T-helper 9 cell (primary cell): ENCODE measurements around the gene DROSHA.
"Not testable (repeated sequence)": the region's sequence is repeated elsewhere in the genome, so short reads cannot be mapped to it uniquely, and the experiment has no call there.

ENCODE experiments used
- DNase-seq: peaks from one replicate; pipeline ENCODE4 v3.0.0-alpha.2; 2020

DROSHA gene

GRCh38 chr5:31415009-31415923, 116.6 kb downstream of the DROSHA start:
- no peak for DNase-seq

DNA sequence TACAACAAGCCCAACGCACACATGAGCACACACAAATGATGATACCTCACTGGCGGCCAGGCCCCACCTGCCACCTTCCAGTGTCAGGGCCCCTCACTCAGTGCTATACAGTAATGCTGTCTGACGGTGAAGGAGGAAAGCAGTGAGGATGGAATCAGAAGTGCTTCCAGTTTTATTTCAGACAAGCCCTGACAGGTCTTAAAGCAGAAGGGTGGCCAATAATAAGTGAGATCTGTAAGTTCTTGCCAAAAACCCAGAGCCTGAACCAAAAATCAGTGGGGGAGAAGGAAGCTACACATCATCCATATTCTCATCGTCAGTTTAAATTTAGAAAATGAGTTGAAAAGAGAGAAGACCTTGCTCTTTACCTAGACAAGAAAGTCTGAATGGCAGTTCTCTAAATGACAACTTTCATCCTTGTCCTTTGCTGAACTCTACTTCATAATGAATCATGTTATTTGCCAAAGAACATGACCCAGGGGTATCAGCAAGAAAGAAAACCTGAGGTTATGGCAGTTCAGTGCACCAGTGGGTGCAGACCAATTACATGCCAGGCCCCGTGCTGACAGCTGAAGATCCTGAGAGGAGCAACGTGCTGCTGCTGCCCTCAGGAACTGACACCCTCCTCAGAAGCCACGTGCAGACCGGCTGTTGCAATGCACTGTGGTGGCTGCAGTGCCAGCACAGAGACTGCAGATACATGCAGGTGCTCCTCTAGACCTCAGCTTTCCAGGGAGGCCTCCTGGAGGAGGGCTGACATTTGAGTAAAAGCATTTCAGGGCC, 118.7 kb downstream of the DROSHA start:
- DNase-seq, result no peak

- DNase-seq, result no peak
Measured at GRCh38 chr5:31412324-31412723, 119.6 kb downstream of the DROSHA start.

DNA sequence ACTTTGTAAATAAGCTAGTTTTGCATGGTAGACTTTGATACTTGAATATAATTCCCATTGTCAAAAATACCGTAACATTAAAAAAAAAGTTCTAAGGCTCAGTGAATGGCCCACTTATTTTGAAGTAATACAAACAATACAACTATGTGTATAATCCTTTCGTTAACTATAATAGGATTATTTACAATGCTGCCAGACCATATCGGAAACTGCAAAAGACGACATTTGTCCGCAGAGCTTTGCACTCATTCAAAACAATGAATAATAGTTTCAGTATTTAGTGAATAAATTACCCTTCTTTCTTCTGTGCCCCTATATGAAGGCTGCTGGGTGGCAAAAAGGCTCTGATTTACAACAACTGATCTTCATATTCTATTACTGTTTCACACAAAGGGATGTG, 121.8 kb downstream of the DROSHA start:
- no peak for DNase-seq

DNA sequence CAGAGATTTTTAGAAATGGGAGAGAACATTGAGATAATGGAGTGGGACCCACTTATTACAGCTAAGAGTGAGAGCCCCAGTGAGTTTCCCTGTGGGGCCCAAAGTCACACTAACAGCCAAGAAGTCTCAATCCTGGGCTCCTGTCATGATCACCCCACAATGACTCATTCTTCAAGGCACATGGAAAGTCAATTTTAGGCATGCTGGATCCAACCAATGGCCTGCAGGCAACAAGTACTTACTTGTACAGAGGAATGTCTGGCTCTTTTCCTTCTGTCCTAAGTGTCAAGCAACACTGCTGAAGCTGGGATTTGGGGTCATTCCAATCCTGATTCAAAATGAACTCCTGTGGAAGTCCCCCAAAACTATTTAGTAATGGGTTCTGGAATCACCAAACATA, 123.1 kb downstream of the DROSHA start:
- no peak for DNase-seq

DNA sequence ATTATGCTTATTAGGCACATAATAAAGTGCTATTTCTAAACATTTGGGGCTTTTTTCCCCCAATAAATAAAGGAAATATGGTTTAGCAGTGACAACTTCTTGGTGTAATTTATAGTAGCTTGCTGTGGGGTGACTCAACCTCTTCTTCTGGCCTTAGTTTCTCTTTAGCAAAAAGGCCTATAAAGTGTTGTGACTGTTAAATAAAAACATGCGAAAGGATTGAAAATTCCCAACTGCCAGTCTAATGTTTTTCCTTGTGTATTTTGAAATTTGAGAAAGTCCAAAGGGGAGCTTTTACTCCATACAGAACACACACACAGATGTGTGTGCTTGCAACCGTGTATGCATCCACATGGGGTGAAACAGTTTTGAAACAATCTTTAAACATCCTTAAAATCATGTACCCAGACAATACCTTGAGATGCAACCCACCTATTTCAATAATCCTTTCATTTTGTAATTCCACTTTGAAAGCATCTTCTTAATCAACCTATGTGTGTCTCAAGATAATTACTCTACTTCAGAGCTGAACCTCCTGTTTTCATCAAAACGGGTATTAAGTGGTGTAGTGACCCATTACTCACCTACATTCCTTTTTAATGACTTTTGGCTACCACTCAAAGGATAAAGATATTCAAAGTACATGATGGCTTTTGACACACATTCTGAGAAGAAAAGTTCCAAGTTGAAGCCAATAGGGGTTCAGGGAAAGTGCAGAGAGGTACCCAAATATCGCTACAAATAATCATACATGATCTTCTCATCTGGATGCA, 123.8 kb downstream of the DROSHA start:
- DNase-seq, result no peak

- no peak for DNase-seq
Measured at GRCh38 chr5:31404325-31404724, 127.6 kb downstream of the DROSHA start.

- no peak for DNase-seq
Measured at GRCh38 chr5:31401691-31402090, 130.2 kb downstream of the DROSHA start.

- no peak for DNase-seq
Measured at GRCh38 chr5:31397926-31398557, 133.9 kb downstream of the DROSHA start.

DNA sequence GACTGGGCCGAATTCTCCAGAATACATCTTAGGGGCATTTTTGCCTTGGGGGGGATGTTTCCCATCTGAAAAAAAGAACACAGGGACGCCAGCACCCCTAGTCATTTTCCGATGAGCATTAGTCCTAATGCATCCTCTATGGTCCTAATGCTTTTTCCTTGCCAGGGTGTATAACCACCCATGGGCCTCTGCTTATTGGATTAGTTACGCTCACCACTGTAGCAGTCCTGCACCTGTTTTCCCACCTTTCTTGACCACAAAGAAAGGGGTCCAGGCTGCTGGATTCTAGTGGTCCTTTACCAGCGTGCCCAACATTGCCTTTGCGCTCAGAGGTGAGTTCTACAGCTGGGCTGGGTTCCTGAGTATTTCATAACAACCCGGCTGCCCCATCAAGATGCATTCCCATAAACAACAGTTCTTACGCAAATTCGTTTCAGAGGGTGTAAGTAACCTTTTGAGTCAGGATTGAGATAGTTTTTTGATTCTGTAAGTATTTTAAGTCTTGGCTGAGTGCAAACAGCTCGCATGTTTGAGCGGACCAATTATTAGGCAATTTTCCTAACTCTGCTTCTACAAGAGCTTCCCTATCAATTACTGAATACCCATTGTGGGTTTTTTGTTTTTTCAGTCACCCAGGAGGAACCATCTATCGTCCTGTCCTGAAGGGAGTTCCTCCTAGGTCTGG, 135.1 kb downstream of the DROSHA start:
- DNase-seq, result no peak

GRCh38 chr5:31395450-31396045, 136.3 kb downstream of the DROSHA start:
- DNase-seq, result not testable (repeated sequence)

- no peak for DNase-seq
Measured at GRCh38 chr5:31393126-31393525, 138.8 kb downstream of the DROSHA start.

- DNase-seq, result no peak
Measured at GRCh38 chr5:31392061-31392460, 139.8 kb downstream of the DROSHA start.

GRCh38 chr5:31390256-31390655, 141.6 kb downstream of the DROSHA start:
- no peak for DNase-seq

- no peak for DNase-seq
Measured at GRCh38 chr5:31385774-31386537, 145.9 kb downstream of the DROSHA start.

GRCh38 chr5:31383734-31384133, 148.2 kb downstream of the DROSHA start:
- DNase-seq, result no peak

GRCh38 chr5:31382051-31382878, 149.6 kb downstream of the DROSHA start:
- no peak for DNase-seq

DNA sequence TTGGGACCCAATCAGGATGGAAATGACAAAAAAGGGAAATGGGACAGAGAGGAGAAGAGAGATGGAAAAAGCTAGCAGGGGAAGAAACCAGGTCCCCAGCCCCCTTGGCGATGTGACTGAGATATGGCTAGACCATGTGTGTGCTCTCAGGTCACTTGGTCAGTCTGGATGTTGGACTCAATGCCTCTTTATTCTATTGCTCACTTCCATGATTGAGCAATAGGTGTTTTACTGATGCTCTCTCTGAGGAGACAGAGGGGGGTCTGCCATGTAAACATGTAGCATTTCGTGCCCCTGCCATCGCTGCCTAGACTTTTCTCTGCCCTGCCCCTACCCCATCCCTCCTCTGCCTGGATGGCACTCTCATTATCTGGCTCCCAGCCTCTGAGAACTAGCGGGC, 150.6 kb downstream of the DROSHA start:
- DNase-seq, result no peak

DNA sequence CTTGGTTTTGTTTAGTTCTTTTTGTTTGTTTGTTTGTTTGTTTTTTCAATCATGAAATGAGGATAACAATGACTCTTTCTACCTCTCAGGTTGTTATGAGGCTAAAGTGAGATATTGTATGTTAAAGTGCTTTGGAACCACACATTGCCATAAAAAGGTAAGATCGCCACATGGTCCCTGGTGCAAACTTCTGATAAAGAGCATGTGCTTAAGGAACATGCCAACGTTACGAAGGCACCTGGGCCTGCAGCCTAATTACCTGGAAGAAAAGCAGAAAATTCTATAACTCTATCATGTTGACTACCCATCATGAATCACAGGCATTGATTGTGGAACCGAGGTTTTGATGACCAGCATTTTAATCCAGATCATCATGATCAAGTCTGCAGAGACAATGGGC, 151.8 kb downstream of the DROSHA start:
- no peak for DNase-seq

DNA sequence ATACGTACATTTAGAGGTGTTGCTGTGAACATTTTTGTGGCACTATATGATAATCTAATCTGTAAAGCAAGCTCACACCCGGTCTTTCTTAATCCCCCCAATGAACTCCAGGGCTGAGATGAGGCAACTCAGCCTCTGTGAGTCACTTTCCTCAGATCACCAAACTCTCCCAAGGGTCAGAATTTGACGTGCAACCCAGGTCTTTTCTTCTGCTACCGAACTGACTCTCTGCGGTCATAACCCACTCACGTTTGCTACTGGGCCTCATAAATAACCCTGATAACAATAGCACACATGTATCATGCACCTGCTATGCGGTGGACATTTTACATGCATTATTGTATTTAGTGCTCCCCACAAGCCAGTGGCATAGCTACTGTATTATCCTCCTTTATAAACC, 153.1 kb downstream of the DROSHA start:
- no peak for DNase-seq
